BJ (cell line): ENCODE results near the gene AHDC1. TPM values are rescaled to one million over a fixed set of nuclear protein-coding genes. Genes with fewer than 3 reads are reported as not detected.

ENCODE experiments used
- CTCF ChIA-PET: fragments of 350-600 bp; formaldehyde crosslinking; extraction: SDS; loops from one replicate; lab custom pipeline; 2021; ENCODE audit warnings: antibody characterized with exemption, inconsistent platforms; lab: Yijun Ruan, JAX
- POLR2A ChIA-PET: fragments of 300-600 bp; sonication (Branson Sonifier 250); formaldehyde crosslinking; extraction: SDS; loops from one replicate; lab custom pipeline; 2021; ENCODE audit warnings: antibody characterized with exemption; lab: Charles Lee
- DNase-seq: peaks from one replicate; pipeline ENCODE4 v3.0.0-alpha.2; 2011; ENCODE audit warnings: low read depth
- H3K27me3 ChIP-seq: 2 replicates; pipeline ENCODE4 v1.6.0; 2011; ENCODE audit warnings: low read length; ENCODE audit not compliant: control insufficient read depth, insufficient read depth
- H3K36me3 ChIP-seq: 2 replicates; pipeline ENCODE4 v1.5.1; 2011; ENCODE audit warnings: low read length; ENCODE audit not compliant: control insufficient read depth, insufficient read depth
- H3K4me3 ChIP-seq: 2 replicates; pipeline ENCODE4 v1.5.1; 2011; ENCODE audit warnings: low read depth, mild to moderate bottlenecking, control low read depth, low read length
- polyA plus RNA-seq: library from polyadenylated mRNA; depleted of rRNA; stranded (reverse); fragments of >200 nt; gene quantifications from 2 replicates; pipeline ENCODE4 v1.2.3, GENCODE V29; 2011
- TF ChIP-seq, protein P1 (sequence below): IDR thresholded peaks from 2 replicates; pipeline ENCODE4 v1.5.1; 2011; ENCODE audit warnings: low read depth, mild to moderate bottlenecking, control low read depth, inconsistent platforms, low read length, moderate library complexity; ENCODE audit not compliant: insufficient read depth

Gene AHDC1
- polyA plus RNA-seq, 1 experiment, result 4.1 TPM

DNA sequence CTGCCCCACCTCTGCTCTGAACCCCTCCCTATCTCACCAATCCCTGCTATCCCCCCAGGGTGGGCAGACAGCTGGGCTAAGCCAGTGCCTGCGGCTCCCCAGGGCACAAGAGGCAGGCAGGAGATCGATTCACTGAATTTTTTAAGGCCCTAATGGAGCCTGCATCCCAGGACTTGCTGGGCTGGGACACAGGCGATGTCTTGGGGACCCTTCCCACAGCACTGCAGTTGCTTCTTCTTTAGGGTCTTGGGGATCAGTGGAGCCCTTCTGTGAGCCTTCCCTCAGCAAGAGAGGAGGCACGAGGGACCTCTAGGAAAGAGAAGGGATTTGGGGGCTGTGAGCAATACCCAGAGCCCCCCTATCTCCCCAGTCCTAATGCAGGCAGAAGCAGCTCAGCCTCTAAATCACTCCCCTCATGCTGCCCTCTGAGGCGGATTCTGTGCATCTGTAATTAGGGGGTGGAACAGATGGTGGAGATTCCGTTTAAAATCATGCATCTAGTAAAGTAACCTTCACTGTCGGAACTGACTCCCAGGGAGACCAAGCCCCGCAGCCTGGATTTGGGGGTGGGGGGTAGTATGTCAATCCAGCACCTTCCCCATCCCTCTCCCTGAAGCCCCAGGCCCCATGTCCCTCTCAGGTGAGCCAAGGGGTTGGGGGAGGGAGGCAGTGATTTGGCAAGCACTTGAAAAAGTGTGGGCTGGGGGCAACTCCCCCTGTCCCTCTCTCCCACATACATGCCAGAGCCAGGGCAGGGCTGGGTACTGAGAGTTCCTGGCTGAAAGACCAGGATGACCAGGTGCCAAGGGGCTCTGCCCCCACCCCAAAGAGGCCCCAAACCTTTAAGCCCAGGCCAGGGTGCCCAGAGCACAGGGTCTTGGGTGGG lies 10.0 kb downstream of the AHDC1 start:
- ChIA-PET POLR2A (no interaction called here), CTCF (interaction anchor here (0.8 to 4.4 kb wide), 7 partner anchors 13 to 294 kb away, joined by 3 to 24 read pairs (median 4); no protein-coding TSS in a partner anchor)
- DNase-seq, result no peak
- TF ChIP-seq, protein P1, sequence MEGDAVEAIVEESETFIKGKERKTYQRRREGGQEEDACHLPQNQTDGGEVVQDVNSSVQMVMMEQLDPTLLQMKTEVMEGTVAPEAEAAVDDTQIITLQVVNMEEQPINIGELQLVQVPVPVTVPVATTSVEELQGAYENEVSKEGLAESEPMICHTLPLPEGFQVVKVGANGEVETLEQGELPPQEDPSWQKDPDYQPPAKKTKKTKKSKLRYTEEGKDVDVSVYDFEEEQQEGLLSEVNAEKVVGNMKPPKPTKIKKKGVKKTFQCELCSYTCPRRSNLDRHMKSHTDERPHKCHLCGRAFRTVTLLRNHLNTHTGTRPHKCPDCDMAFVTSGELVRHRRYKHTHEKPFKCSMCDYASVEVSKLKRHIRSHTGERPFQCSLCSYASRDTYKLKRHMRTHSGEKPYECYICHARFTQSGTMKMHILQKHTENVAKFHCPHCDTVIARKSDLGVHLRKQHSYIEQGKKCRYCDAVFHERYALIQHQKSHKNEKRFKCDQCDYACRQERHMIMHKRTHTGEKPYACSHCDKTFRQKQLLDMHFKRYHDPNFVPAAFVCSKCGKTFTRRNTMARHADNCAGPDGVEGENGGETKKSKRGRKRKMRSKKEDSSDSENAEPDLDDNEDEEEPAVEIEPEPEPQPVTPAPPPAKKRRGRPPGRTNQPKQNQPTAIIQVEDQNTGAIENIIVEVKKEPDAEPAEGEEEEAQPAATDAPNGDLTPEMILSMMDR, result no peak
- H3K27me3 ChIP-seq, result no peaks in the 10 kb centered on the region
- peaks cover 6% of the 10 kb centered on the region for H3K36me3 ChIP-seq
- no peak overlapping the region for H3K4me3 ChIP-seq

DNA sequence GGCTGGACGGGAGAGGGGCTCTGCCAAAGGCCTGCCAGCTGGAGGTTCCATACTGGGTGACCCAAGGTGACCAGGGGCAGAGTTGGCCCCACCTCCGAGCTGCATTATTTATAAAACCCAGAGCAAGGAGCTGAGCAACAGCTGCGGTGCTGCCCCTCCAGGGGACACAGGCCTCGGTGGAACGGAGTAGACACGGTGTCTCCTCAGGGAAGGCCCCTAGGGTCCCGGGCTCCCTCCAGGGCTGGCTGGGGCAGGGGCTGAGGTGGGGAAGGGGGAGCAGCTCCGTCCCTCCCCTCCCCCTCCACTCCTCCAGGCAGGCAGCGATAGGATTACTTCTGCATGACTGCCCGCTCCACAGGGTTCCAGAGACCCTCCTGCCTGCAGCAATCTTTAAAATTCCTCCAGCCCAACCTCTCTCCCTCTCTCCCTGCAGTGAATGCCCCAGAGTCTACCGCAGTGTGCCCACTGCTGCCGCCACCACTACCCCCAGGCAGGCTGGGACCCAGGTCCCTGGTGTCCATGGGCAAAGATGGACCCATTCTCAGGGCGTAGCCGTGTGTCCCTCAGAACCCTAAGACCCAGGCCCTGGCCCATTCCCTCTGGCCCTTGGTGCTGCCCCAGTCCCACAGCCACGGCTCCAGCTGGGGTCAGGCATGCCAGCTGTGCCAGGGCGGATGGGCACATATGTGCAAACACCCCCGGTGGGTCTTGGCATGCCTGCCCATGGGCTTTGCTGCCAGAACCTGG lies 10.8 kb downstream of the AHDC1 start:
- Histone ChIP-seq H3K4me3 (no peak overlapping the region), H3K36me3 (peaks cover 6% of the 10 kb centered on the region), H3K27me3 (no peaks in the 10 kb centered on the region)
- TF ChIP-seq, protein P1, result no peak
- ChIA-PET POLR2A (interaction anchor here (0.6 kb wide), 1 partner anchor 18 kb away, joined by 4 read pairs; no protein-coding TSS in a partner anchor), CTCF (interaction anchor here (0.6 to 2.8 kb wide), 5 partner anchors 14 to 698 kb away, joined by 3 to 10 read pairs (median 4); no protein-coding TSS in a partner anchor)
- no peak for DNase-seq

DNA sequence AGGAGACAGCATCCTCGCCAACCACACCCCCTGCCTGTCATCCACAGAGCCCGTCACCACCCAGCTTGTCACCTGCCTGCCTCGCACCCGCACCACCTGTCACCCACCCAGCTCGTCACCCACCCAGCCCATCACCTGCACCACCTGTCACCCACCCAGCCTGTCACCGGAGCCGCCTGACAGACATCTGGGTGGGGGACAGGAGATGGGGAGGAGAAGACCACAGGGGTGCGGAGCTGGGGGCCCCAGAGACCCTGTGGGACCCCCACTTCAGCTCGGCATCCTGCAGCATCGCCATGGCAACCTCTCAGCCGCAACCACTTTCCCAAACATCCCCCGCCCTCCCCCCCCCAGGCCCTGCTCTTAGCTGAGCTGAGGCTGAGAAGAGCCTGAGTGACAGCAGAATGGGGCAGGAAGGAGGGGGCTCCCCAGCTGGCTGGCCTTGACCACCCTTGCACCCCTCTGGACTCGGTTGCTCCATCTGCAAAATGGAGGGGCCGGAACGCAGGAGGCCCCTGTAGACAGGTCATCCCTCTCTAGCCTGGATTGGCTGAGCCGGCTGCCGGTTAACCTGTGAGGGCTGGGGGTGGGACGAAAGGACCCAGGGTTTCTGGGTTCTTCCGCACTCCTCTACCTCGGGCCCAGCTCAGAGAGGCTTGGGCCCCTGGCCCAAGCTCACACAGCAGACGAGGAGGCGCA lies 11.6 kb downstream of the AHDC1 start:
- POLR2A ChIA-PET, result interaction anchor here (0.6 kb wide), 1 partner anchor 17 kb away, joined by 4 read pairs; no protein-coding TSS in a partner anchor

GRCh38 chr1:27591622-27592021 lies 12.3 kb downstream of the AHDC1 start:
- POLR2A ChIA-PET, result no interaction called here
- Histone ChIP-seq H3K36me3 (peaks cover 6% of the 10 kb centered on the region), H3K4me3 (no peak overlapping the region), H3K27me3 (no peaks in the 10 kb centered on the region)
- TF ChIP-seq, protein P1, result no peak
- CTCF ChIA-PET, result interaction anchor here (1.0 to 2.1 kb wide), 5 partner anchors 13 to 35 kb away, joined by 4 to 9 read pairs (median 4); no protein-coding TSS in a partner anchor
- DNase-seq, result no peak

More for the DNA sequence above, 11.6 kb downstream of the AHDC1 start:
- CTCF ChIA-PET, result interaction anchor here (0.6 to 2.1 kb wide), 6 partner anchors 13 to 697 kb away, joined by 3 to 9 read pairs (median 4); no protein-coding TSS in a partner anchor
- no peak for DNase-seq
- H3K27me3 ChIP-seq, result no peaks in the 10 kb centered on the region
- H3K36me3 ChIP-seq, result peaks cover 6% of the 10 kb centered on the region
- TF ChIP-seq, protein P1, result no peak
- H3K4me3 ChIP-seq, result no peak overlapping the region
